ENCODE results near the gene PROX1. TPM values are rescaled to one million over a fixed set of nuclear protein-coding genes. Genes with fewer than 3 reads are reported as not detected.

The PROX1 gene
- total and polyA plus RNA-seq, 2 of the 8 experiments (the other 6 are each of a cell fraction or from before 2014, with no cell fraction given): 0.30 to 2.0 TPM

DNA sequence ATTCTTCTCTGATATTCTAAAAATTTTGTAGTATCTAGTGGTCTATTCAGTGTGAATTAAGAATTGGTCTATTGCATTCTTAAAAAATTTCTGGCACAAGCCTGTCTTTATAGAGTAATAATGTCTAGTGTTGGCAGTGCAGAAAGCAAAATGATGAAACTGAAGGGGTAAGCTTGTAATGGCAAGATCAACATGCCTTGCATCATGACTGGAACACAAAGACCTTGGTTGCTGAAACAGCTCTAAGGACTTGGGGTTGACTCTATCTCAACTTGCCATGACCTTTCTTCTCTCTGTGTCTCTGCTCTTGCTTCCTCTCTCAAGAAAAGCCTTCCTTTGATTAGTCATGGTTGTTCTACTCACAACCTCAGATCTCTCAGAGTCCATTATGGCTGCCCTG, 46.8 kb upstream of the PROX1 start (continued):
- TF ChIP-seq NANOG (IDR thresholded peaks at IDR 0.05; ENCODE audit: insufficient read depth, low read depth, low read length, poor library complexity, severe bottlenecking) (no peak), CHD7 (IDR thresholded peaks at IDR 0.05; ENCODE audit: insufficient replicate concordance, low read length) (no peak)
